Neural cell (in vitro differentiated cells): ENCODE results near the gene FBXL15.

ENCODE experiments used
- EP300 ChIP-seq: fragments of 450-650 bp; conservative IDR thresholded peaks from 2 replicates; pipeline ENCODE4 v1.6.1; 2014; ENCODE audit warnings: antibody characterized with exemption, mild to moderate bottlenecking, moderate library complexity; ENCODE audit not compliant: poor library complexity, severe bottlenecking
- EZH2 ChIP-seq: fragments of 200-600, 300-800 bp; shearing (Covaris generic), sonication (generic); IDR thresholded peaks from 2 replicates; pipeline ENCODE4 v1.6.1; 2014; ENCODE audit warnings: antibody characterized with exemption, low read length, borderline replicate concordance, mild to moderate bottlenecking; ENCODE audit not compliant: insufficient read depth, poor library complexity, severe bottlenecking
- POLR2AphosphoS5 ChIP-seq: IDR thresholded peaks from 2 replicates; pipeline ENCODE4 v1.6.1; 2012
- RAD21 ChIP-seq: fragments of 450-650 bp; conservative IDR thresholded peaks from 2 replicates; pipeline ENCODE4 v1.6.1; 2014; ENCODE audit warnings: antibody characterized with exemption, mild to moderate bottlenecking, moderate library complexity
- TAF1 ChIP-seq: IDR thresholded peaks from 2 replicates; pipeline ENCODE4 v1.6.1; 2012; ENCODE audit warnings: low read depth
- TF ChIP-seq, protein P1 (sequence below): fragments of 450-650 bp; IDR thresholded peaks from 2 replicates; pipeline ENCODE4 v1.5.1; 2014; ENCODE audit warnings: antibody characterized with exemption, mild to moderate bottlenecking, moderate library complexity; ENCODE audit not compliant: poor library complexity, severe bottlenecking
- TF ChIP-seq, protein P2 (sequence below): IDR thresholded peaks from 2 replicates; pipeline ENCODE4 v1.6.1; 2012; ENCODE audit warnings: borderline replicate concordance

DNA sequence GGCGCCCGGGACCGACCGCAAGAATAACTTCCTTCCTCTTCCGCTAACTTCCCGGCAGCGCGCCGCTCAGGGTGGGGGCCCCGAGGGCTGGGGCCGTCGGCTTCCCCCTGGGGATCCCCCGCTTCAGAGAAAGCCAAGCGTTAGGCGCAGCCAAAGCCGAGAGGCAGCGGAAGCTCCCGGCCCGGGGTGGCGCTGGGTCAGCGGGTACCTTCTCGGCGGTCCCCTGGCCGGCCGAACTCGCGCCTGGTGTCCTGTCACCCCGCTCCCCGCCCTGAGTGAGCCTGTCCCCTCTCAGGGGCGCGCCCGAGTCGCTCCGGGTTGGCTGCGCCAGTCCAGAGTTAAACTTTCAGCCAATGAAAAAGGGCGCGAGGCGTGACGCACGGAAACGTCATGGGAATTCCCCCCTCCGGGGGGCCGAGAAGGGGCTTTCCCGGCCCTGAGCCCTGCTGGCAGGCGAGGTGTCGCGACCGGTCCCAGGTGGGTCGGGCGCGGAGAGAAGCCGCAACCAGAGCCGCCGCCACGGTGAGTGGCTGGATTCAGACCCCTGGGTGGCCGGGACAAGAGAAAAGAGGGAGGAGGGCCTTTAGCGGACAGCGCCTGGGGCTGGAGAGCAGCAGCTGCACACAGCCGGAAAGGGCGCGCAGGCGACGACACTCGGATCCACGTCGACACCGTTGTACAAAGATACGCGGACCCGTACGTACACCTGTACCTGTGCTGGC lies 26.4 kb upstream of the FBXL15 start:
- TF ChIP-seq, protein P1, sequence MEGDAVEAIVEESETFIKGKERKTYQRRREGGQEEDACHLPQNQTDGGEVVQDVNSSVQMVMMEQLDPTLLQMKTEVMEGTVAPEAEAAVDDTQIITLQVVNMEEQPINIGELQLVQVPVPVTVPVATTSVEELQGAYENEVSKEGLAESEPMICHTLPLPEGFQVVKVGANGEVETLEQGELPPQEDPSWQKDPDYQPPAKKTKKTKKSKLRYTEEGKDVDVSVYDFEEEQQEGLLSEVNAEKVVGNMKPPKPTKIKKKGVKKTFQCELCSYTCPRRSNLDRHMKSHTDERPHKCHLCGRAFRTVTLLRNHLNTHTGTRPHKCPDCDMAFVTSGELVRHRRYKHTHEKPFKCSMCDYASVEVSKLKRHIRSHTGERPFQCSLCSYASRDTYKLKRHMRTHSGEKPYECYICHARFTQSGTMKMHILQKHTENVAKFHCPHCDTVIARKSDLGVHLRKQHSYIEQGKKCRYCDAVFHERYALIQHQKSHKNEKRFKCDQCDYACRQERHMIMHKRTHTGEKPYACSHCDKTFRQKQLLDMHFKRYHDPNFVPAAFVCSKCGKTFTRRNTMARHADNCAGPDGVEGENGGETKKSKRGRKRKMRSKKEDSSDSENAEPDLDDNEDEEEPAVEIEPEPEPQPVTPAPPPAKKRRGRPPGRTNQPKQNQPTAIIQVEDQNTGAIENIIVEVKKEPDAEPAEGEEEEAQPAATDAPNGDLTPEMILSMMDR, result peak; percentile 42
- peak; percentile 7 for TF ChIP-seq POLR2AphosphoS5
- TF ChIP-seq EP300, result no peak
- peak; percentile 84 for TF ChIP-seq RAD21
- no peak for TF ChIP-seq TAF1
- TF ChIP-seq, protein P2, sequence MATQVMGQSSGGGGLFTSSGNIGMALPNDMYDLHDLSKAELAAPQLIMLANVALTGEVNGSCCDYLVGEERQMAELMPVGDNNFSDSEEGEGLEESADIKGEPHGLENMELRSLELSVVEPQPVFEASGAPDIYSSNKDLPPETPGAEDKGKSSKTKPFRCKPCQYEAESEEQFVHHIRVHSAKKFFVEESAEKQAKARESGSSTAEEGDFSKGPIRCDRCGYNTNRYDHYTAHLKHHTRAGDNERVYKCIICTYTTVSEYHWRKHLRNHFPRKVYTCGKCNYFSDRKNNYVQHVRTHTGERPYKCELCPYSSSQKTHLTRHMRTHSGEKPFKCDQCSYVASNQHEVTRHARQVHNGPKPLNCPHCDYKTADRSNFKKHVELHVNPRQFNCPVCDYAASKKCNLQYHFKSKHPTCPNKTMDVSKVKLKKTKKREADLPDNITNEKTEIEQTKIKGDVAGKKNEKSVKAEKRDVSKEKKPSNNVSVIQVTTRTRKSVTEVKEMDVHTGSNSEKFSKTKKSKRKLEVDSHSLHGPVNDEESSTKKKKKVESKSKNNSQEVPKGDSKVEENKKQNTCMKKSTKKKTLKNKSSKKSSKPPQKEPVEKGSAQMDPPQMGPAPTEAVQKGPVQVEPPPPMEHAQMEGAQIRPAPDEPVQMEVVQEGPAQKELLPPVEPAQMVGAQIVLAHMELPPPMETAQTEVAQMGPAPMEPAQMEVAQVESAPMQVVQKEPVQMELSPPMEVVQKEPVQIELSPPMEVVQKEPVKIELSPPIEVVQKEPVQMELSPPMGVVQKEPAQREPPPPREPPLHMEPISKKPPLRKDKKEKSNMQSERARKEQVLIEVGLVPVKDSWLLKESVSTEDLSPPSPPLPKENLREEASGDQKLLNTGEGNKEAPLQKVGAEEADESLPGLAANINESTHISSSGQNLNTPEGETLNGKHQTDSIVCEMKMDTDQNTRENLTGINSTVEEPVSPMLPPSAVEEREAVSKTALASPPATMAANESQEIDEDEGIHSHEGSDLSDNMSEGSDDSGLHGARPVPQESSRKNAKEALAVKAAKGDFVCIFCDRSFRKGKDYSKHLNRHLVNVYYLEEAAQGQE, result no peak
- TF ChIP-seq EZH2, result no peak
